ENCODE data around the gene CDC73. TPM values are rescaled to one million over a fixed set of nuclear protein-coding genes. Genes with fewer than 3 reads are reported as not detected.

The CDC73 gene
- total RNA-seq, 1 experiment from 2014 or later: 63.2 TPM

DNA sequence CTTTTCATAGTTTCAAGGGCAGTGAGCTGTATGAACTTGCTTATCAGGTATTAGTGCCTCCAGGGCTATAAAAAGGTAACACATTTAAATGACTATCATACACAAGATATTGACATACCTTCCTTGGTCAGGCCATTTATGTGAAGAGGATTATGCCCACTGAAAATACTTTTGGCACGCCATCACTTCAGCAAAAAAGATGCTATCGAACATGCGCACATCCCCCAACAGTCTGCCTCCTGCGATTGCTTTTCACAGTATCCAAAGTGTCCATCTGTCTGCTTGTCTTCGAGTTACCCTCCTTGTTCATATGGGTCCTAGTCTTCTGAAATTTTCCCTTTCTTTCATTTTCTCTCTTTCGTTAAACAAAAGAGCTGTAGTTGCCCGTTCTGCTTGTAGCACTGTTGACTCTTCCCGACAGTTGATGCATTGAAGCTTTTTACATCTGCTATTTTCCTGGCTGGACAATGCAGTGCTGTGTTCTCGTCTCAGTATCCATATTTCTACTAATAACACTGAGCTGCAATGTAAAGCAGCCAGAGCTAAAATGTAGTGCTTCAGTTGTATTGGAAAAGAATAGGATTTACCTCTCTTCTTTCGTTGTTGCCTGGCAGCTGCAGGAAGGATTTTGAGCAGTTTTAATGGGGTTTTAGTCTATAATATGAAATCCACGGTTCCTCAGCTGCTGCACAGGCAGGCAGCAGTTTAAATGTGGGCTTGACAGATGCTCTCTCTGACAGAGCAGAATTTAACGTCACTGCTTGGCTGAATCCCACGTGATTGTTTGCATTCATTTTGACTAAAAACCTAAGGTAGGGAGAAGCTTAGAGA is 64.3 kb downstream of the CDC73 start, which contains the start of gene B3GALT2:
B3GALT2 (minus strand) TSS at position 713 of the 831 bp plus-strand sequence. CDS start 5,051 bp downstream, outside the sequence.
- H3K27me3 ChIP-seq (ENCODE audit: insufficient read depth, low read length): no peaks in the 10 kb centered on the region
- H3K27ac ChIP-seq (ENCODE audit: low read depth, low read length): no peak within 1 kb of the TSS
- ChIA-PET POLR2A (no interaction called here), CTCF (interaction anchor here (0.6 to 1.9 kb wide), 2 partner anchors 98 to 166 kb away, joined by 5 read pairs; no protein-coding TSS in a partner anchor), RAD21 (ENCODE audit: low non-redundant PET in 1 of 2, low total read pairs in 2 of 2, uncharacterized antibody in 2 of 2, unreplicated experiment in 2 of 2) (no interaction called here)
- TF ChIP-seq ELF1 (IDR thresholded peaks at IDR 0.05; ENCODE audit: borderline replicate concordance, low read depth) (no peak), ZFX (IDR thresholded peaks at IDR 0.05) (no peak), EZH2phosphoT487 (IDR thresholded peaks at IDR 0.05; ENCODE audit: borderline replicate concordance) (no peak), FOSL1 (IDR thresholded peaks at IDR 0.05; ENCODE audit: low read depth) (no peak), POLR2A (IDR thresholded peaks at IDR 0.05; ENCODE audit: borderline replicate concordance, extremely low read depth, insufficient read depth, insufficient read length) (no peak), CEBPB (IDR thresholded peaks at IDR 0.05; ENCODE audit: low read depth) (no peak), REST (IDR thresholded peaks at IDR 0.05; ENCODE audit: low read depth) (no peak), SIN3A (IDR thresholded peaks at IDR 0.05; ENCODE audit: low read depth) (no peak)
- TF ChIP-seq, protein P1, sequence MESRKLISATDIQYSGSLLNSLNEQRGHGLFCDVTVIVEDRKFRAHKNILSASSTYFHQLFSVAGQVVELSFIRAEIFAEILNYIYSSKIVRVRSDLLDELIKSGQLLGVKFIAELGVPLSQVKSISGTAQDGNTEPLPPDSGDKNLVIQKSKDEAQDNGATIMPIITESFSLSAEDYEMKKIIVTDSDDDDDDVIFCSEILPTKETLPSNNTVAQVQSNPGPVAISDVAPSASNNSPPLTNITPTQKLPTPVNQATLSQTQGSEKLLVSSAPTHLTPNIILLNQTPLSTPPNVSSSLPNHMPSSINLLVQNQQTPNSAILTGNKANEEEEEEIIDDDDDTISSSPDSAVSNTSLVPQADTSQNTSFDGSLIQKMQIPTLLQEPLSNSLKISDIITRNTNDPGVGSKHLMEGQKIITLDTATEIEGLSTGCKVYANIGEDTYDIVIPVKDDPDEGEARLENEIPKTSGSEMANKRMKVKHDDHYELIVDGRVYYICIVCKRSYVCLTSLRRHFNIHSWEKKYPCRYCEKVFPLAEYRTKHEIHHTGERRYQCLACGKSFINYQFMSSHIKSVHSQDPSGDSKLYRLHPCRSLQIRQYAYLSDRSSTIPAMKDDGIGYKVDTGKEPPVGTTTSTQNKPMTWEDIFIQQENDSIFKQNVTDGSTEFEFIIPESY (IDR thresholded peaks at IDR 0.05; ENCODE audit: extremely low read depth, insufficient replicate concordance, low read length): no peak
- no peaks in the 10 kb centered on the region for H3K4me1 ChIP-seq (ENCODE audit: control insufficient read depth in 1 of 2, insufficient read depth in 2 of 2, low read length in 2 of 2)
- DNase-seq (ENCODE audit: low read depth, low spot score): no peak
- H3K4me2 ChIP-seq (ENCODE audit: low read length): no peak within 1 kb of the TSS
- no peak within 1 kb of the TSS for H3K4me3 ChIP-seq (replicated peaks in 1 of 2; ENCODE audit: low read depth in 1 of 2, low read length in 2 of 2)
- no peak for ATAC-seq
- intact Hi-C loops (cut with micrococcal nuclease): loop anchor here (10.0 kb wide), 1 partner anchor 569 kb away; no protein-coding TSS in a partner anchor
- peaks cover 50% of the 10 kb centered on the region for H4K20me1 ChIP-seq (ENCODE audit: insufficient read depth)
- BruUV-seq (replicated peaks): no TSS peak
- H3K79me2 ChIP-seq (ENCODE audit: insufficient read depth, low read length): peaks cover 90% of the 10 kb centered on the region
- no peaks in the 10 kb centered on the region for H3K36me3 ChIP-seq (ENCODE audit: control insufficient read depth in 1 of 2, insufficient read depth in 2 of 2, low read length in 2 of 2)
- no peaks in the 10 kb centered on the region for H3K9me3 ChIP-seq (ENCODE audit: control insufficient read depth in 1 of 2, insufficient read depth in 1 of 2, low read depth in 1 of 2, low read length in 2 of 2)
- H3K9me2 ChIP-seq (ENCODE audit: insufficient read depth): no peaks in the 10 kb centered on the region
- no peak within 1 kb of the TSS for H3K9ac ChIP-seq (ENCODE audit: low read length)
- no peak within 1 kb of the TSS for H2AFZ ChIP-seq (ENCODE audit: low read depth, low read length, poor library complexity, severe bottlenecking)

Measured in HCT116 (cell line).